HG03039 (cell line): ENCODE data around the gene PRAMEF20.
"Not testable (repeated sequence)": the region's sequence is repeated elsewhere in the genome, so short reads cannot be mapped to it uniquely, and the experiment has no call there.

Experiments used
- ATAC-seq: cut with Tn5 transposase; IDR thresholded peaks from one replicate; pipeline ENCODE4 v1.9.1; 2021; ENCODE audit warnings: mild to moderate bottlenecking, moderate library complexity; ENCODE audit not compliant: unreplicated experiment

PRAMEF20 gene

DNA sequence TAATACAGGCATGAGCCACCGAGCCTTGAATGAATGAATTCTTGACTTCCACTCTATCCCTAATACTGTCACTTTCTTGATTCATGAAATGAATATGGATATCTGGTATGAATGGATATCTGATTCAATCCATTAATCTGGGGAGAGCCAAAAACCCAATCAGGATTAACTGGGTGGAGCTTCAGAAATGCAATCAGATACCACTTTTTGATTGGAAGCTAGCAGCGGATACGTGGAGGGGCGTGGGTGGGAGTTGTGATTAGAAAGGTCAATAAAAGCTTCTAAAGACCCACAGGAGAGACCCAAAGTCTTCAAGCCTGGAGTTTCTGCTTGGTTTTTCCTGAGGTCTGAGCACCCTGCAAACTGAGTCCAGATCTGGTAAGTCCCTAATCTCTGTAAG is at the start of gene PRAMEF20:
PRAMEF20 (plus strand) TSS at position 301 of the 400 bp plus-strand sequence. CDS start 5,905 bp downstream, outside the sequence.
- not testable (repeated sequence) for ATAC-seq

DNA sequence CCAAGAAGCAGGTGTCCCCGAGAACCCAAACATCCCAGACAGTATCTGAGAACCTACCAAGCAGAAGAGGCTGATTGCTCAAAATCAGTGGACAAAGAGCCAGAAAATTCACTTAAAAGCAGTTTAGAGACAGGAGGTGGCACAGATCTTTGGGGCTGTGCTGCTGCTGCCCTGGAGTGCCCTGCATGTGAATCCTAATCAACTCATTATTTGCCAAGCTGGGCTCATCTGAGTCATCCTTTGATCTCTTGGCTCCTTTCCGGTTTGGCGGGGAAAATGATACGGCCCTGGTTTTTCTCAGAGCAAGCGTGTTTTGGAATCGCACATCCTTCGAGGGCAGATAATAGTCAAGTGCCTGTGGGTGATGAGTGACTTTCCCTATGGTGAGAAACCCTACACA is 47.9 kb upstream of the PRAMEF20 start:
- ATAC-seq, result not testable (repeated sequence)

GRCh38 chr1:13364928-13365327 is 45.3 kb upstream of the PRAMEF20 start:
- not testable (repeated sequence) for ATAC-seq

DNA sequence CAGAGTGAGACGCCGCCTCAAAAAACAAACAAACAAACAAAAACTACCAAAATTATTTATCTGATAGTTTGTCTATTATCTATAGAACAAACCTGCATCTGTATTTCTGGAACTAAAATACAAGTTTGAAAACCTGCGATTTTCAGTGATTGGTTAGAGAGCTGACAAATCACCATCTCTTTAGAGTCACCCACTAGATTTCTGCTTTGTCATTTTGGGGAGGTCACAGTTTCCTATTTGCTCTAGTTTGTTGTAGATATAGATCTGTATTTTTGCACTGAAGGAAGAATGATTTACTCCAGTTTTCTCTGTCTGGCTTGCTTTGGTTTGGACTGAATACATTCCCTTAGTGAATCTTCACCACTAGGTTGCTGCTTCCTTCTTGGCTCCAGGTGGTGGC is 43.7 kb upstream of the PRAMEF20 start:
- ATAC-seq, result not testable (repeated sequence)

- not testable (repeated sequence) for ATAC-seq
These were observed 41.7 kb upstream of the PRAMEF20 start for GRCh38 chr1:13368544-13368943.

DNA sequence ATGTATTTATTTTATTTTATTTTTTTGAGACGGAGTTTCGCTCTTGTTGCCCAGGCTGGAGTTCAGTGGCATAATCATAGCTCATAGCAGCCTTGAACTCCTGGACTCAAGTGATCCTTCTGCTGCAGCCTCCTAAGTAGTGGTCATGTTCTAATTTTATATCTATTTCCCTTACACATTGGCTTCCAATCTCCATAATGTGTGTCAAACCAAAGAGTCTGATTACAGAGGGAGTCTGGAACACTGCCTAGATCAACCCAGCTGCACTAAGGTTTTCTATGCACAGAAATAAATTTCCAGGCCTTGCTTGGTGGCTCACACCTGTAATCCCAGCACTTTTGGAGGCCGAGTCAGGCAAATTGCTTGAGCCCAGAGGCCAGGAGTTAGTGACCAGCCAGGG is 31.3 kb upstream of the PRAMEF20 start:
- not testable (repeated sequence) for ATAC-seq

DNA sequence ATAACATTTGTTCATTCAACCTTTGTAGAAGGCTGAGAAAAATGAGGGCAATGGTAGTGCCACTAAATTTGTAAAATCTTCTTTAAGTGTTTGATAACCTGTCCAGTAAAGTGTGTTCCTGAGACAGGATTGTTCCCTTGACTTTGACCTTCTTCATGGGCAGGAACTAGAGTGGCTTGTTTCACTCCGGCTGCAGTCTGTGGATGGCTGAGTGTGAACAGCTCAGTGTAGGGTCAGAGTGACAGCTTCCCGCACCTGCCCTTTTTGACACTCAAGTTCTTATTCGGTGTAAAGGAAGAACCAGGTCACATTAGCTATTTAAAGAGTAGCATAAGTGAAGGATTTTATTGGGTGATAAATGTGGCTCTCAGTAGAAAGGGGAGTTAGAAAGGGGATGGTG is 29.9 kb upstream of the PRAMEF20 start:
- not testable (repeated sequence) for ATAC-seq

GRCh38 chr1:13389332-13389731 is 20.9 kb upstream of the PRAMEF20 start, which contains the start of gene PRAMEF17:
Gene PRAMEF17, plus strand, starts transcription at chr1:13389632. Its CDS starts 26 bp downstream, at chr1:13389658.
- ATAC-seq, result not testable (repeated sequence)

DNA sequence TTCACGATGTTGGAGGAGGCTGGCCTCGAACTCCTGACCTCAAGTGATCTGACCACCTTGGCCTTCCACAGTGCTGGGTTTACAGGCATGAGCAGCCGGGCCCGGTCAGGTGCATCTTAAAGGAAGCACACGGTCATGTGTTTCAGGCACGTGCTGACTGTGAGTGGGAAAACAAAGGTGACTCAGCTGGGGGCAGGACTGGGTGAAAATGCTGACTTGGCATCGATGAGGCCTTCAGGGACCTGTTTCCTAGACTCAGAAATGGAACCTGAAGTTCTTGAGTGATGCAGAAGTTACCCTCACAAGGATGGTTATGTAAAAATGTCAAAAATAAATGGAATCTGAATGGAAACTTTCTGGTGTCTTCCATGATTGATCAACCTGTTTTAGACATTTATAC is 17.2 kb upstream of the PRAMEF20 start:
- not testable (repeated sequence) for ATAC-seq

DNA sequence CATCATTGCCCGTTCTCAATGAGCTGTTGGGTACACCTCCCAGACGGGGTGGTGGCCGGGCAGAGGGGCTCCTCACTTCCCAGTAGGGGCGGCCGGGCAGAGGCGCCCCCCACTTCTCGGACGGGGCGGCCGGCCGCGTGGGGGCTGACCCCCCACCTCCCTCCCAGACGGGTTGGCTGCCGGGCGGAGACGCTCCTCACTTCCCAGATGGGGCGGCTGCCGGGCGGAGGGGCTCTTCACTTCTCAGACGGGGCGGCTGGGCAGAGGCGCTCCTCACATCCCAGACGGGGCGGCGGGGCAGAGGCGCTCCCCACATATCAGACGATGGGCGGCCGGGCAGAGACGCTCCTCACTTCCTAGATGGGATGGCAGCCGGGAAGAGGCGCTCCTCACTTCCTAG is 15.5 kb upstream of the PRAMEF20 start:
- ATAC-seq, result not testable (repeated sequence)

- ATAC-seq, result not testable (repeated sequence)
These were observed 14.9 kb upstream of the PRAMEF20 start for GRCh38 chr1:13395311-13395710.

- ATAC-seq, result no peak
These were observed 2.4 kb upstream of the PRAMEF20 start for GRCh38 chr1:13407811-13408210.

GRCh38 chr1:13430495-13430894 is 20.2 kb downstream of the PRAMEF20 start:
- no peak for ATAC-seq

DNA sequence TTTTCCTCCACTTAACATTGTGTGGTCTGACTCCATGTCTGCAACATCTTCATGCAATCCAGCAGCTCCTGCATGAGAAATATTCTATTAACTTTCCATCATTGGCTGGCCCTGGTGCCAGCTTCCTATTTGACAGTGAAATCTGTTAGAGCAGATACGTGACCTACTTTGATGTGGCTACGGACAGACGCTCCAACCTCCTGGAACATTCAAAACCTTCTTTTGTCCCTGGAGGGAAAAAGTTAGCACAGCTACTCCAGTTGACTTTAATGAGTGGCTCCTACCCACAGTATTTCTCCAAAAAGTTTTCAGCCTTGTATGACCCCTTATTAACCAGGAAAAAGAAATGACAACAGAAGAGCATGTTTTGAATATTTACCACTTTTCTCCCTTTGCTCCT is 22.0 kb downstream of the PRAMEF20 start:
- ATAC-seq, result no peak

DNA sequence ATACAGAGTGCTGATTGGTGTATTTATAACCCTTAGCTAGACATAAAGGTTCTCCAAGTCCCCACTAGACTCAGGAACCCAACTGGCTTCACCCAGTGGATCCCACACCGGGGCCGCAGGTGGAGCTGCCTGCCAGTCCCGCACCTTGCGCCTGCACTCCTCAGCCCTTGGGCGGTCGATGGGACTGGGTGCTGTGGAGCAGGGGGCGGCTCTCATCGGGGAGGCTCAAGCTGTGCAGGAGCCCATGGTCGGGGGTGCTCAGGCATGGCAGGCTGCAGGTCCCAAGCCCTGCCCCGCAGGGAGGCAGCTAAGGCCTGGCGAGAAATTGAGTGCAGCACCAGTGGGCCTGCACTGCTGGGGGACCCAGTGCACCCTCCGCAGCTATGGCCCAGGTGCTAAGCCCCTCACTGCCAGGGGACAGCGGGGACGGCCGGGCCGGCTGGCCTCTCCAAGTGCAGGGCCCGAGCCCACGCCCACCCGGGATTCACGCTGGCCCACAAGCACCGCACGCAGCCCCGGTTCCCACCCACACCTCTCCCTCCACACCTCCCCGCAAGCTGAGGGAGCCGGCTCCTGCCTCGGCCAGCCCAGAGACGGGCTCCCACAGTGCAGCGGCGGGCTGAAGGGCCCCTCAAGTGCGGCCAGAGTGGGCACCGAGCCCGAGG is 23.6 kb downstream of the PRAMEF20 start:
- not testable (repeated sequence) for ATAC-seq

- ATAC-seq, result no peak
These were observed 25.2 kb downstream of the PRAMEF20 start for GRCh38 chr1:13435458-13435857.

DNA sequence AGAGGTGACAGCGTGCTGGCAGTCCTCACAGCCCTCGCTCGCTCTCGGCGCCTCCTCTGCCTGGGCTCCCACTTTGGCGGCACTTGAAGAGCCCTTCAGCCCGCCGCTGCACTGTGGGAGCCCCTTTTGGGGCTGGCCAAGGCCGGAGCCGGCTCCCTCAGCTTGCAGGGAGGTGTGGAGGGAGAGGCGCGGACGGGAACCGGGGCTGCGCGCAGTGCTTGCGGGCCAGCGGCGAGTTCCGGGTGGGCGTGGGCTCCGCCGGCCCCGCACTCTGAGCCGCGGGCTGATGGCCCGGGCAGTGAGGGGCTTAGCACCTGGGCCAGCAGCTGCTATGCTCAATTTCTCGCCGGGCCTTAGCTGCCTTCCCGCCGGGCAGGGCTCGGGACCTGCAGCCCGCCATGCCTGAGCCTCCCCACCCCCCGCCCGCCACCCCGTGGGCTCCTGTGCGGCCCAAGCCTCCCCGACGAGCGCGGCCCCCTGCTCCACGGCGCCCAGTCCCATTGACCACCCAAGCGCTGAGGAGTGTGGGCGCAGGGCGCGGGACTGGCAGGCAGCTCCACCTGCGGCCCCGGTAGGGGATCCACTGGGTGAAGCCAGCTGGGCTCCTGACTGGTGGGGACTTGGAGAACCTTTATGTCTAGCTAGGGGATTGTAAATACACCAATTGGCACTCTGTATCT is 29.0 kb downstream of the PRAMEF20 start:
- ATAC-seq, result not testable (repeated sequence)

DNA sequence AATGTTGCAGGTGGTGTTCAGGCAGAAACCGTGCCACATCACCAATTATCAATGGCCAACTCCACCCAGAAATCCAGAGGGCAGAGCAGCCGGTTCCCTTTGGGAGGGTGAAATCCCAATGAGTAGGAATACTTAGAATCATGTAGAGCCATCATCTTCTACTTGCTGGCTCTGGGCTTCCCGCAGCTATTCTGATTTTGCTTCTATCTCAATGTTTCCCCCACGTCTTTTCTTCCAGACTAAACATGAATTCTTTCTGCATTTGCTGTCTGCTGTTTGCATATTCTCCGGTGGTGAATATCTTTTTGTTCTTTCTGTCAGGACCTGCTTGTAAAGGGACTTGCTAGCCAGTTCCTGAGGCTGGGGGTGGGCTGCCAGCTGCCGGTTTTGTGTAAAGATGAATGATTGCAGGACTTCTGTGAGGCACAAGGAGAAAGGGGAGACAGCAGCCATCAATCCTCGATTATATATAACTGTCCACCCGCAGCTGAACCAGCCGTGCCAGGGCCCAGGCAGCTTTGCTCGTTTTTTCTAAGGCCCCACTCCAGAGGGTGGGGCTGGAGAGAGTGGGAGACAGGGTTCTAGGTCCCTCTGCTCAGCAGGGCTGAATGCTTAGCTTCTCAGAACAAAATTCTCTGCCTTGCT is 33.2 kb downstream of the PRAMEF20 start:
- ATAC-seq, result no peak

- no peak for ATAC-seq
These were observed 40.0 kb downstream of the PRAMEF20 start for GRCh38 chr1:13450204-13450603.

DNA sequence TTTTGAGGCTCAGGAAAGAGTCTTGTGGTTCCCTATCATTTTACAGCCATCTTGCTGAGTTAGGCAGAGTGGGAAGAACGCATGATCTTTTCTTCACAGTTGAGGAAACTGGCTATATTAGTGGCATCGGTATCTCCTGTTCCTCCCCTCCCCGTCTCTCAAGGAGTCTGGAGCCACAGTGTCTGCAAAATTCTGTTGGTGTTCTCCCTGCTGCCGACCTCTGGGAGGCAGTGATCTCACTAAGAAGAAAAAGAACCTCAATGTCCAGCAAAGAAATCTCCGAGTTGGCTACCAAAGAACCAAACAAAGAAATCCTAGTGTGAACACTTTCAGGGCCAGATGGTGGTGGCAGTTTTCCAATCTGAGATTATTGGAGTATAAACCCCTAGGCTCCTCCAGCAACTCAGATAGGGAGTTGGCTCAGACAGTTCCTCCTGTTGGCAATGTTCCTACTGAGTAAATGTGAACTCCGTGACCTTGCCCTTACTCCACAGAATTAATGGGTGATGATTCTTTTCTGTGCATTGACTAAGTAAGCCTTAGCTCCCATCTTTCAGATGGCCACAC is 41.2 kb downstream of the PRAMEF20 start:
- no peak for ATAC-seq

DNA sequence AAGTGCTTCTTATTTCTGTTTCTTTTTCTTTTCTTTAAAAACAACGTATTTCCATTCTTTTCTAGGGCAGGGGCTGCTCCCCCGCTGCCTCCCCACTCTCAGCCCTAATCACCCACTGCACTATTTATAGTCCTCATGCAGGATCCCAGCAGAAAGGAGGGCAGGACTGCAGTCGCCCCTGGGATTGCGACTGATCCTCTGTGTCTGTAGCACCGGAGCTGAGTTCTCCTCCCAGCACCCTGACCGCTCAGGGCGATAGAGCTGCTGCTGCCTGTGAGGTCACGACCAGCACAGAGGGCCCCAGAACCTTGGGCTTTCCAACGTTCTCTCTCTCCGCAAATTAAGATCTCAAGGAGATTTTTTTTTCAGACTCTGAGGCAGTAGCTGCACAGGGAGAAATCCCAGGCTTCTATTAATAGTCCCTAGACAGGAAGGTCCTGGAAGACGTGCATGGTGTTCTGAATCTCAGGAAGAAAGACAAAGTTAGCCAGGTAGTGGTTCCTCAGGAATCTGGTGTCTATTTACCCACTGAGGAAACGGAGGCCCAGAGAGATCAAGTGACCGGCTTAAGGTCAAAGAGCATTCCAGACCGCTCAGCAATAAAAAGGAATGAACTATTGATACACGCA is 46.8 kb downstream of the PRAMEF20 start:
- no peak for ATAC-seq
